GM23248 (cell line): ENCODE data around the gene FANCE. TPM values are rescaled to one million over a fixed set of nuclear protein-coding genes. Genes with fewer than 3 reads are reported as not detected.

Source experiments
- DNase-seq: peaks from one replicate; pipeline ENCODE4 v3.0.0-alpha.2; 2015
- H2AFZ ChIP-seq: fragments of 200-600 bp; sonication (generic); 2 replicates; pipeline ENCODE4 v1.6.1; 2016; ENCODE audit warnings: antibody characterized with exemption
- H3F3A ChIP-seq: fragments of 200-600 bp; sonication (generic); 2 replicates; pipeline ENCODE4 v1.6.1; 2016; ENCODE audit warnings: mild to moderate bottlenecking, antibody characterized with exemption, mixed run types; ENCODE audit not compliant: insufficient read depth
- H3K27ac ChIP-seq: fragments of 200-600 bp; sonication (generic); 2 replicates; pipeline ENCODE4 v1.5.1; 2016; ENCODE audit warnings: mild to moderate bottlenecking
- H3K27me3 ChIP-seq: fragments of 200-600 bp; sonication (generic); replicated peaks from 2 replicates; pipeline ENCODE4 v1.6.1; 2016; ENCODE audit warnings: mild to moderate bottlenecking; ENCODE audit not compliant: insufficient read depth
- H3K36me3 ChIP-seq: fragments of 200-600 bp; sonication (generic); 2 replicates; pipeline ENCODE4 v1.6.1; 2016; ENCODE audit warnings: low read depth, mild to moderate bottlenecking
- H3K4me1 ChIP-seq: fragments of 200-600 bp; sonication (generic); 2 replicates; pipeline ENCODE4 v1.6.1; 2016; ENCODE audit warnings: mild to moderate bottlenecking; ENCODE audit not compliant: insufficient read depth
- H3K4me2 ChIP-seq: fragments of 200-600 bp; sonication (generic); one replicate; pipeline ENCODE4 v1.6.1; 2016; ENCODE audit warnings: mild to moderate bottlenecking; ENCODE audit not compliant: unreplicated experiment
- H3K4me3 ChIP-seq: fragments of 200-600 bp; sonication (generic); 2 replicates; pipeline ENCODE4 v1.5.1; 2016; ENCODE audit warnings: mild to moderate bottlenecking
- H3K79me2 ChIP-seq: fragments of 200-600 bp; sonication (generic); 2 replicates; pipeline ENCODE4 v1.6.1; 2016; ENCODE audit warnings: mild to moderate bottlenecking; ENCODE audit not compliant: insufficient read depth
- H3K9ac ChIP-seq: fragments of 200-600 bp; sonication (generic); 2 replicates; pipeline ENCODE4 v1.6.1; 2016; ENCODE audit warnings: mild to moderate bottlenecking
- H3K9me2 ChIP-seq: fragments of 200-600 bp; sonication (generic); 2 replicates; pipeline ENCODE4 v1.6.1; 2016; ENCODE audit warnings: mixed run types, mild to moderate bottlenecking, moderate library complexity; ENCODE audit not compliant: insufficient read depth
- H3K9me3 ChIP-seq: fragments of 200-600 bp; sonication (generic); one replicate; pipeline ENCODE4 v1.6.1; 2017; ENCODE audit warnings: low read depth
- H4K20me1 ChIP-seq: fragments of 200-600 bp; sonication (generic); 2 replicates; pipeline ENCODE4 v1.6.0; 2016; ENCODE audit not compliant: insufficient read depth
- EZH2 ChIP-seq: fragments of 200-600 bp; sonication (generic); IDR thresholded peaks from 2 replicates; pipeline ENCODE4 v1.6.1; 2018; ENCODE audit warnings: antibody characterized with exemption, mild to moderate bottlenecking; ENCODE audit not compliant: insufficient read depth, poor library complexity, severe bottlenecking
- EZH2phosphoT487 ChIP-seq: fragments of 200-600 bp; sonication (generic); IDR thresholded peaks from 2 replicates; pipeline ENCODE4 v1.6.1; 2018; ENCODE audit warnings: antibody characterized with exemption, moderate library complexity, mild to moderate bottlenecking, low read depth; ENCODE audit not compliant: insufficient read depth
- WGBS, 2 experiments: methylation state at CpG; one replicate each; pipeline ENCODE4 v1.1.6; 2015 to 2017; ENCODE audit warnings: low lambda C conversion rate in 2 of 2, low coverage in 1 of 2; ENCODE audit errors: missing lambda C conversion rate in 2 of 2; 5-methylcytosine and 5-hydroxymethylcytosine counted together
- in situ Hi-C: fragments of 300-500 bp; cut with MboI; formaldehyde crosslinking; loops from 2 replicates; pipeline ENCODE4 v1.15.0; 2020
- polyA plus RNA-seq: library from polyadenylated mRNA; unstranded; fragments of >200 nt; fragmentation: Nextera tagmentation; extraction: Ambion mirVana; gene quantifications from 2 replicates; pipeline ENCODE4 v1.2.1, GENCODE V29; 2016
- total RNA-seq: library from RNA; depleted of rRNA; stranded (reverse); fragments of >200 nt; shearing (Covaris generic); gene quantifications from 2 replicates; pipeline ENCODE4 v1.2.3, GENCODE V29; 2014

FANCE gene
- total and polyA plus RNA-seq, 2 experiments from 2014 or later, result 4.3 to 9.7 TPM

- Histone ChIP-seq H3K9me3 (no peaks in the 10 kb centered on the region), H3K4me1 (peaks cover 8% of the 10 kb centered on the region; the same call in 1 of the 2 replicates), H3K36me3 (peaks cover 17% of the 10 kb centered on the region; the same call in 1 of the 2 replicates), H3K79me2 (peaks cover 12% of the 10 kb centered on the region; the same call in 1 of the 2 replicates), H3K27me3 (no peaks in the 10 kb centered on the region), H3K4me2 (no peak overlapping the region), H4K20me1 (peaks cover 6% of the 10 kb centered on the region; the same call in 1 of the 2 replicates), H3K27ac (no peak overlapping the region), H3K9ac (no peak overlapping the region), H3K4me3 (no peak overlapping the region), H3F3A (peaks cover 45% of the 10 kb centered on the region), H2AFZ (no peak overlapping the region), H3K9me2 (no peaks in the 10 kb centered on the region)
- 86 to 89% methylated on average over 11 to 14 of the region's 14 CpGs for WGBS, 2 experiments
- DNase-seq, result no peak
- TF ChIP-seq EZH2, result no peak
- TF ChIP-seq EZH2phosphoT487, result no peak
- in situ Hi-C loops, result no loop called here
Observed at GRCh38 chr6:35476004-35476403, 23.9 kb downstream of the FANCE start.

- Histone ChIP-seq H3F3A (peaks cover 35% of the 10 kb centered on the region), H4K20me1 (peaks cover 3% of the 10 kb centered on the region; the same call in 1 of the 2 replicates), H3K9me3 (no peaks in the 10 kb centered on the region), H3K36me3 (peaks cover 7% of the 10 kb centered on the region; the same call in 1 of the 2 replicates), H3K9ac (no peak overlapping the region), H2AFZ (no peak overlapping the region), H3K27me3 (no peaks in the 10 kb centered on the region), H3K9me2 (no peaks in the 10 kb centered on the region), H3K4me1 (peaks cover 3% of the 10 kb centered on the region; the same call in 1 of the 2 replicates), H3K4me2 (no peak overlapping the region), H3K4me3 (no peak overlapping the region), H3K79me2 (peaks cover 1% of the 10 kb centered on the region; the same call in 1 of the 2 replicates), H3K27ac (no peak overlapping the region)
- in situ Hi-C loops, result no loop called here
- DNase-seq, result no peak
- TF ChIP-seq EZH2 (no peak), EZH2phosphoT487 (no peak)
- WGBS, 2 experiments, result 88 to 90% methylated on average over 8 of the region's 8 CpGs
Observed at GRCh38 chr6:35477028-35477427, 24.9 kb downstream of the FANCE start.

- Histone ChIP-seq H4K20me1 (no peaks in the 10 kb centered on the region), H3K9ac (no peak overlapping the region), H3K36me3 (peaks cover under 1% of the 10 kb centered on the region; the same call in 1 of the 2 replicates), H3K79me2 (no peaks in the 10 kb centered on the region), H3K27ac (no peak overlapping the region), H3F3A (peaks cover 28% of the 10 kb centered on the region), H3K4me1 (no peaks in the 10 kb centered on the region), H3K9me2 (no peaks in the 10 kb centered on the region), H3K4me3 (no peak overlapping the region), H3K9me3 (no peaks in the 10 kb centered on the region), H3K4me2 (no peak overlapping the region), H3K27me3 (no peaks in the 10 kb centered on the region), H2AFZ (no peak overlapping the region)
- WGBS, 2 experiments, result 89 to 94% methylated on average over 5 of the region's 5 CpGs
- no peak for TF ChIP-seq EZH2
- in situ Hi-C loops, result no loop called here
- DNase-seq, result no peak
Observed at GRCh38 chr6:35477551-35478179, 25.5 kb downstream of the FANCE start.

- no peak overlapping the region for H3K4me2 ChIP-seq
- no peak for DNase-seq
- peaks cover 22% of the 10 kb centered on the region for H3F3A ChIP-seq
- in situ Hi-C loops, result no loop called here
- H3K27me3 ChIP-seq, result no peaks in the 10 kb centered on the region
- no peak overlapping the region for H3K4me3 ChIP-seq
- no peaks in the 10 kb centered on the region for H3K79me2 ChIP-seq
- no peak overlapping the region for H3K27ac ChIP-seq
- H3K36me3 ChIP-seq, result no peaks in the 10 kb centered on the region
- no peaks in the 10 kb centered on the region for H3K9me2 ChIP-seq
- TF ChIP-seq EZH2phosphoT487, result no peak
- TF ChIP-seq EZH2, result no peak
- H3K9me3 ChIP-seq, result no peaks in the 10 kb centered on the region
- no peaks in the 10 kb centered on the region for H3K4me1 ChIP-seq
- WGBS, 2 experiments, result 89 to 92% methylated on average over 7 of the region's 7 CpGs
- H3K9ac ChIP-seq, result no peak overlapping the region
- H2AFZ ChIP-seq, result no peak overlapping the region
- no peaks in the 10 kb centered on the region for H4K20me1 ChIP-seq
Observed at GRCh38 chr6:35478259-35478658, 26.1 kb downstream of the FANCE start.
